Putamen (tissue), 1 donor: ENCODE data around the gene CCDC34.
A peak's percentile ranks its signal among the peaks of the same experiment; 100 is the strongest.

Experiments
- DNase-seq: peaks from one replicate; pipeline ENCODE4 v3.0.0-alpha.2; 2016; ENCODE audit warnings: low spot score

CCDC34 gene, protein sequence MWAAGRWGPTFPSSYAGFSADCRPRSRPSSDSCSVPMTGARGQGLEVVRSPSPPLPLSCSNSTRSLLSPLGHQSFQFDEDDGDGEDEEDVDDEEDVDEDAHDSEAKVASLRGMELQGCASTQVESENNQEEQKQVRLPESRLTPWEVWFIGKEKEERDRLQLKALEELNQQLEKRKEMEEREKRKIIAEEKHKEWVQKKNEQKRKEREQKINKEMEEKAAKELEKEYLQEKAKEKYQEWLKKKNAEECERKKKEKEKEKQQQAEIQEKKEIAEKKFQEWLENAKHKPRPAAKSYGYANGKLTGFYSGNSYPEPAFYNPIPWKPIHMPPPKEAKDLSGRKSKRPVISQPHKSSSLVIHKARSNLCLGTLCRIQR

DNA sequence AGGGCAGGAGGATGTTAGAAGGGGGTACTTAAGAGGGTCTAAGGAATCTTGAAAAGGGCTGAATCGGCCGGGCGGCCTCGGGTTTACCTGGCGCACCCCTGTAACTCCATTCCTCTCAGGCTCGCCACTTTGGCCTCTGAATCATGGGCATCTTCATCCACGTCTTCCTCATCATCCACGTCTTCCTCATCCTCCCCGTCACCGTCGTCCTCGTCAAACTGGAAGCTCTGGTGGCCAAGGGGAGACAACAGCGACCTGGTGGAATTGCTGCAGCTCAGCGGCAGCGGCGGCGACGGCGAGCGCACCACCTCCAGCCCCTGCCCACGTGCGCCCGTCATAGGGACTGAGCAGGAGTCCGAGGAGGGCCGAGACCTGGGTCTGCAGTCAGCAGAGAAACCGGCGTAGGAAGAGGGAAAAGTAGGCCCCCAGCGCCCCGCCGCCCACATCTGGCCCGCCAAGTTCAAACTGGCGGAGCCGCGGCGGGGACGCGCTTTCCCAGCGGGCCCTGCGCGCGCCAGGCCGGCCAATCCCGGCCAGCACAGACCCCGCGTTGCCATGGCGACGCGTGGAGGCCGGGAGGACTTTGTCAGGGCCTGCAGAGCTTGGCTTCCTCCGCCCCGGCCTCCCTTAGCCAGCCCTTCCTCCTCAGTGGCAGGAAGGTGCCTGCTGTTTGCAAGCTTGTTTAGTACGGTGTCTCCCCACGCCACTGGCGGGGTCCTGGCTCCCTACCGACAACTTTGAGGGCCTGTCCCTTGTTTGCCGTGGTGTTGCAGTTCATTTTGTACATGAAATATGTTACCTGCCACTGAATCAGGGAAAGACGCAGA is at the start of gene CCDC34:
Gene CCDC34, minus strand, starts transcription at position 467 of the 827 bp plus-strand sequence. Its CDS starts 21 bp downstream, at position 446.
- DNase-seq: peak; percentile 89

DNA sequence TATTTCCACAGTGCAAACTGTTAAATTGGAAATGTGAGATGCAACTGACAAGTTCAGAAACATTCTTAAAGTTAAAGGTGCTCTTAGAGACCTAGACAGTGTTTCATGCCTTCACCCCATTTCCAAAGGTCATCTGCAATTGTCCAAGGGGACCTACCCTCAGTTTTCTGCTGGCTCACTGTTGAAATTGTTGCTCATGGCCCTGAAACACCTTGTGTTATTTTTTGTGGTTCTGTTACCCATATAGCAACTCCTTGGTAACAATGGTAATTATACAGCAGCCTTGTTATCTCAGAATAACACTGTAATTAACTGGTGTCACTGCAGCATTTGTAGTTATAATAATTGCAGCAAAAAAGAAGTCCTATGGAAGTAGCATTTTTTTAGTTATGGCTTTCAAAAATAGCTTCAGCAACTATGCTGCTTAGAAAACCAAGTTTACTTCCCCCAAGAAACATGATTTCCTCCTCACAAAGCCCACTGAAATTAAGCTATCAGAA is 49.2 kb upstream of the CCDC34 start:
- DNase-seq: no peak

DNA sequence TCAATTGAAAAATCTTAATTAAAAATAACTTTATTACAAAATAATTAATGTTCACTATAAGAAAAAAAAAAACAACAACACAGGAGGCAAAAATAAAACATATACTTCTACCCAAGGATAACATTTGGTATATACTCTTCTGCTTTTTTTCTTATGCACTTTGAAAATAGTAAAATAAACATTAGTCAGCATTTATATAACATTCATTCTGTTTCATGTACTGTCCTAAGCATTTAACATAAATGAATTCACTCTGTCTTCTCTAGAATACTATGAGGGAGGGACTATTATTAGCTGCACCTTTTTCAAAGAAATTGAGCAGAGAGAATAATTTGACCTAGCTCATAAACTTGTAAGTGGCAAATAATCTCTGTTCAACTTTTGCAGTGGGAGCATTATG is 48.3 kb upstream of the CCDC34 start:
- DNase-seq: peak; percentile 64

GRCh38 chr11:27410272-27410671 is 47.3 kb upstream of the CCDC34 start:
- no peak for DNase-seq

DNA sequence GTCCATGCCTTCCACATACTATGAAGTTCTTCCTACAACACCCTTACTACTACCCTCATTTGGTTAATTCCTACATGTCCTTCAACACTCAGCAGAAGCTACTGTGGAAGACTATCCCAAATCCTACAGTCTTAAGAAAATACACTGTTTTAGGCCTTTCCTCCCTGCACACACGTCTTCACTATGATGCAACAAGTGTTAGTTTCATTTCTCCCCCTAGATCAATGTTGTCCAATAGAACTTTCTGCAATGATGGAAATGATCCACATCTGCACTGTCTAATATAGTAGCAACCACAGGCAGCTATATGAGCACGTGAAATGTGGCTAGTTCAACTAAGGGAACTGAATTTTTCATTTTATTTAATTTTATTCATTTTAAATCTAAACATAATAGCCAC is 46.7 kb upstream of the CCDC34 start:
- DNase-seq: no peak

DNA sequence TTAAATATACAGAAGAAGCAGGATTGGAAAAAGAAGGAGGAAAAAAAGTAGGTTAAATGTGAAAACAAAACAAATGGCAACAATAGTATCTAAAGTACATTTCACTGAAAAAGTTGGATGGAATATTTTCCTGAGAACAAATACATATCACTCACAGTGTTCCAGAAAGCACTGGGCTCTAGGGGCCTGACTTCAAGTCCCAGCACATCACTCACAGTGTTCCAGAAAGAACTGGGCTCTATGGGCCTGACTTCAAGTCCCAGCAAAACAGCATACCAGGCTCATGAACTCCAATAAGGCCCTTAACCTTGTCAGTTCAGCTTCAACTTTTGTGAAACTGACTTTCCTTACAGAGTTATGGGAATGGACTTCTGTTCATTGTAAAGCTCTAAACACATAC is 46.0 kb upstream of the CCDC34 start:
- no peak for DNase-seq

DNA sequence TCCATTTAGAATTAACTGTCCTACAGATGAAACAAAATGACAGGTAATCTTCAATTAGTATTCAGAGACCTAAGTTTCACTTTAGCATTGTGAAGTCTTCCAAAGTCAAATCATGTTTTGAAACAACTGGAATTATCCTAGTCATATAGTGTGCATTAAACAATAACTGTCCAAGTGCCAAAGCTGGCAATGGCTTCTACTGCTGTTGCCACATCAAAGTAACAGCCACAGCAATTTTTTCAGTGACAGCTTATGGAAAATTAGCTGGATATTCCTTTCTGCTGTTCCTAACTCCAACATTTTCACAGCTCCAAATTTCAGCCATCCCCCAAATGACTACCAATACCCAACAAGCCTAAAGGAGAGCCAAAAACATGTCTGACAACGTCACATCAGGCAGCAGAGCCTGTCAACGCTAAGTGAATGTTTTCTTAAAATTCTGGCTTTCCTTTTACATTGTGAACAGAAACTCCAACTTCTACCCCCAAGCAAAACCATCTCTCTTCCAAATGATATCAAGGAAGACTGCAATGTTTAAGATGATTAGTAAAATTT is 45.3 kb upstream of the CCDC34 start:
- no peak for DNase-seq

DNA sequence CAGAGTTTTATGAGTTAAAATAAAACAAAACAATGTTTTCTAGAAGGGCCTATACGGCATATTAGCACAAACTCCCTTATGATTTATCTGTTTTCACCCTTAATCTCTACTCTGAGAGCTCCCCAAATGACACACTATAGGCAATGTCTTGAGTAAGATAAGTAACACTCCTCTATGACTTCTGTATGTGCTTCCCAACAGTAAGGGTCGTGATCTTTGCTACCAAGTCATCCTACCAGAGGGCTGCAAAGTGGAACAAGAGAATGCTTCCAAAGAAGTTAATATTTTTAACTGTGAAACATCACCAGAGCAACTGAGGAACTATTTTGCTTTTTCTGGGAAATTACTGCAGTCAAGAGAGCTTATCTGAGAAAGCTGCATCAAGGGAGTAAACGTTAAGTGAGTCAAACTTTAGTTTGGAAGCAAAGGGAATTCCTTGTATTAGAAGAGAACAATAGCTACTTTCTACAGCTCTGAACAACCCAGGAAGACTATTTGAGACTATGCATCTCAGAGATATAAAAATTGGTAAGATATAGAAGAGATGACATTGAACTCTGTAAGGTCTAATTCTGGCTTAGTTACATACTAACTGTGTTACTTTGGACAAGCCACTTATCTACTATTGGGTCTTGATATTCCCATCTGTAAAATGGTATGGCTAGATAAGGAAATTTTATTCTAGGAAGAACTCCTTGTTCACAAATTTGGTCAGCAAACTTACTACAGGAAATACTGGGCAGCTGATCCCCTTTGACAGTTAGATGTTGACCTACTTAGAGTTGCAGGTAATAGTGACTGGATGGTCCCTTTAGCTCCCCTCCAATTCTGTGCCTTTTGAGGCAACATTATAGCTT is 43.7 kb upstream of the CCDC34 start:
- DNase-seq: no peak

GRCh38 chr11:27405134-27405533 is 42.1 kb upstream of the CCDC34 start:
- DNase-seq: peak; percentile 33

- no peak for DNase-seq
These were observed 41.4 kb upstream of the CCDC34 start for GRCh38 chr11:27404427-27404826.

DNA sequence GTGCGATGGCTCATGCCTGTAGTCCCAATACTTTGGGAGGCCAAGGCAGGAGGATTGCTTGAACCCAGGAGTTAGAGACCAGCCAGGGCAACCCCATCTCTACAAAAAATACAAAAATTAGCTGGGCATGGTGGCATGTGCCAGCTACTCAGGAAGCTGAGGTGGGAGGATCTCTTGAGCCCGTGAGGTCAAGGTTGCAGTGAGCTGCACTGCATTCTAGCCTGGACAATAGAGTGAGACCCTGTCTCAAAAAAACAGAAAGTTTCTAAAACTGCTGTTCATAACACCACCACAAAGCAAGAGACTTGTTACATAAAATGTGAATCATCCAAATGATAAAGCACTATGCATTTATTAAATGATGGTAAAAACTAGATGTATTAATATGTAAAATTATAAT is 40.2 kb upstream of the CCDC34 start:
- DNase-seq: no peak

GRCh38 chr11:27402450-27402849 is 39.4 kb upstream of the CCDC34 start:
- no peak for DNase-seq

DNA sequence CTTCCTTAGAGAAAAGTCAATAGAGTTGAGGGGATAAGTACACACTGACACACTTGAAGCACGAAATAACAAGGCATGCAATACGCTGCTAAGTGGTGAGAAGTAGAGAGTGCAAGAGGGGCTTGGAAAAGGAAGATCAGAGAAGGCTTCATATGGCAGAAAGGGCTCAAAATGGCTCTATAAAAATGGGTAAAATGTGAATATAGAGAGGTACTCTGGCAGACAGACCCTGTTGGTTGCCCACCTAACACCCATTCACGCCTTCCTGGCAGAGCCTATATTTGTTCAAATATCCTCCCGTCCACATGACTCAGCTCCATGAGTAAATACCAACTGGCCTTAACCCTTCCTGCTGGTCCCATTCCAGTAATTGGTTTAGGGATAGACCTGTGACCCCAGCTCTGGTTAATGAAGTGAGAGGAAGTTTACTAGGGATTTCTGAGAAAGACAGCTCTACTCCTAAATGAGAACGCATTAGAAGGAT is 38.9 kb upstream of the CCDC34 start:
- DNase-seq: no peak

GRCh38 chr11:27401280-27401832 is 38.3 kb upstream of the CCDC34 start:
- DNase-seq: no peak

DNA sequence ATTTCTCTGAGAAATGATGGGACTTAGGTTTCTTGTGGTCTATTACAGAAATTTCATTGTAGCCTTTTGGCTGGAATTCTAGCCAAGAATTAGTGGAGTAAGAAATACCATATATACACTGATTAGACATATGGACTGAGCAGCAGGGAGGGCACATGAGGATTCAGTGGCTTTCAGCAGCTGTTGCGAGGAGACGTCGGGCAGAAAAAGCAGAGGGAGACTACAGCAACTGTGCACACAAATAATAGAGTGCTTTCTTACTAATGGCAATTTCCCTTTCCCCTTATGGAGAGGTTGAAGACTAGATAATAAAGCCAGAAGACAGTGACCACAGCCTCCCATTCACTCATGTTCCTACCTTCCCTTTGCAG is 35.4 kb upstream of the CCDC34 start:
- no peak for DNase-seq

GRCh38 chr11:27397624-27398399 is 34.8 kb upstream of the CCDC34 start:
- DNase-seq: no peak

DNA sequence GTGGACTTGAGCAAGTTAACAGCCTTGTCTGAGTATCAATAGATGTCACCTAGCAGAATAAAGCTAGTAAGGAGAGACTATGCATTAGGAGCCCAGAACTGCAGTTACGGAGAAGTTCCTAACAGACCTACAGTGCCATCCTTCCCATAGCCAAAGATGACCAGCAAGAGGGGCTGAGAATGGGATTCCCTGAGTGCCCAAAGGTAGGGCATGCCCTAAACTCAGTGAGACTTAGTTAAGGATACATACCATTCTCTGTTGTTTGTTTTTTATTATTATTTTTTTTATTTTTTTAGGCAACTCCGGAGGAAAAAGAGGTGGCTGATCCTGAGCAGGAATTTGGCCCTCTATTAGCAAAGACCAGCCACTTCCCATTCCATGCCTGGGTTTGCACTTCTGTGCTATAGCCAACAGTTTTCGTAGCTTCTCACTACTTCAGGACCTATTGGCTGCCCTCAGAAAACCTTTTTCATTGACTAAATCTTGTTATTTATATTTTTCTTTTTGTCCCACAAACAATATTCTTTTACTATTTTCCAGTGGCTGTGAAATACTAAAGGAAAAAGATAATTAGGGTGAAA is 33.3 kb upstream of the CCDC34 start:
- DNase-seq: no peak

- DNase-seq: no peak
These were observed 32.7 kb upstream of the CCDC34 start for GRCh38 chr11:27395556-27396258.

GRCh38 chr11:27394781-27395228 is 31.8 kb upstream of the CCDC34 start:
- no peak for DNase-seq
